ENCODE measurements around the gene TMCO5A.
"Not testable (repeated sequence)": the region's sequence is repeated elsewhere in the genome, so short reads cannot be mapped to it uniquely, and the experiment has no call there.

Gene TMCO5A

DNA sequence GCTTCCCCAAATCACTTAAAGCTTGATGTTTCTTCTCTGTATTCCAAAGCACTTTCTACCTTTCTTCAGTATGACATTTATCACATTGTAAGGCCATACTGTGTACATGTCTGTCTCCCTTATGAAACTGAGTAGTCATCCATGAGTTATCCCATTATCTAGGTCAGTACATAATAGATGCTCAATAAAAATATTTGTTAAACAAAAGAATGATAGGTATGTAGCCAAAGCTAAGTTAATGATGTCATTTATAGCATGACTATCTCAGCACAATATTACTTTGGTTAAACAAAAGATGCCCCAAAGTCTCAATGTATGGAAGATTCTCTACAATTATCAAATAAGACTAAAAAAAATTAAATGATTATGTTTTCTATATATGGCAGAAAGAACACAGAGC, 3.1 kb upstream of the TMCO5A start:
- DNase-seq, result no peak
- TF ChIP-seq GATA1 (IDR thresholded peaks at IDR 0.05; ENCODE audit: low read depth, low read length) (no peak), POLR2A (IDR thresholded peaks at IDR 0.05; ENCODE audit: low read length) (no peak)

DNA sequence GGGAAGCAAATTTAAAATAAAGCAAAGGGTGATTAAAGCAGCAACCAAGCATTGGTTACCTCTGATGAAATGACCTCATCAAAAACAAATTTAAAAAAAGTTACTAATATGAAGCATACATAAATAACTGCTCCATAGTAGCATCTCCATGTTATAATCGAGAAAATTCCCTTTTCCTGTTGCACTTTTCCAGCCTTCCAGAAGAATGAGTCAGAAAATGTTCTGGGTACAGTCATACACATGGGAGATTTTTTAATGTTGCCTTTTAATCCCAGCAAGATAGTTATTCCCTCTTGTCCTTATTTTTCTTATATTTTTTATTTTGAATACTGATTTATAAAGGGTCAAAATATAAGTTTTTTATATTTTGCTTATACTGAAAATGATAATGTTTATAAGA, 2.6 kb upstream of the TMCO5A start:
- DNase-seq, result no peak
- TF ChIP-seq POLR2A (IDR thresholded peaks at IDR 0.05; ENCODE audit: low read length), result no peak
- TF ChIP-seq GATA1 (IDR thresholded peaks at IDR 0.05; ENCODE audit: low read depth, low read length), result no peak

DNA sequence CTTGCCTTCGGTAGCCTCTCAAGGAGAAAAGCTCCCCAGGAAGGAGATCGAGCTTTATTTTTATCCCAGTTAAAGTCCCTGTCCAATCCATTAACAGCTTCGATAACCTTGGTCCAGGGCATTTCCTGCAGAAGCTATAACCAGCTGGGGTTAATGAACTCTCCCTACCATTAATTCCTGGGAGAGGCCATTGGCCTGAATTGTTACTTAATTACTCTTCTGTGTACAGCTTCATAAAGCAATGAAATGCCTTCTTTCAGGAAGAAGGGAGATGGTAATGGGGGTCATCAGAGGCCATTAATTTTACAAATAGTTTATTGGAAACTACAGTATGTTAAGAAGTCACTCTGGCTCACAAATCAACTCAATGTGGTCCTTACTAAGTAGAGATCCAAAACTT, 1.9 kb upstream of the TMCO5A start:
- no peak for DNase-seq
- no peak for TF ChIP-seq GATA1 (IDR thresholded peaks at IDR 0.05; ENCODE audit: low read depth, low read length)
- no peak for TF ChIP-seq POLR2A (IDR thresholded peaks at IDR 0.05; ENCODE audit: low read length)

DNA sequence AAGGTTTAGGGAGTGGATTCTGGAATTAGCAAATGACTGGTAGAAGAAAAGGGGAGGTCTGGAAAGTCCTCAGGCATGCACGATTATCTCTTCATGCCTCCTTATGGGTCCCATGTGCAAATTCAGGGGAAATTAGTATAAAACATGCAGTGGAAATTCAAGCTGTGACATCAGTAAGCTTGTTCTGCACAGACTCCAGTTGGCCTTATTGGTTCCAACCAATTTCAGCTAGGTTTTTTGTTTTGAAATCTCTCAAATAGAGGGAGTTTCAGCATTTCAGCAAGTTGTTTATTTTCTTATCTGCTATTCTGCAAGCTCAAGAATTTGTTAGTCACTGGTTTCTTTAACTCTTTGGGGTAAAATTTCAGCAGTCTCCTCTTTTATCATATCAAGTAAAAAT, 774 bp upstream of the TMCO5A start:
- no peak for DNase-seq
- TF ChIP-seq GATA1 (IDR thresholded peaks at IDR 0.05; ENCODE audit: low read depth, low read length) (no peak), POLR2A (IDR thresholded peaks at IDR 0.05; ENCODE audit: low read length) (no peak)

DNA sequence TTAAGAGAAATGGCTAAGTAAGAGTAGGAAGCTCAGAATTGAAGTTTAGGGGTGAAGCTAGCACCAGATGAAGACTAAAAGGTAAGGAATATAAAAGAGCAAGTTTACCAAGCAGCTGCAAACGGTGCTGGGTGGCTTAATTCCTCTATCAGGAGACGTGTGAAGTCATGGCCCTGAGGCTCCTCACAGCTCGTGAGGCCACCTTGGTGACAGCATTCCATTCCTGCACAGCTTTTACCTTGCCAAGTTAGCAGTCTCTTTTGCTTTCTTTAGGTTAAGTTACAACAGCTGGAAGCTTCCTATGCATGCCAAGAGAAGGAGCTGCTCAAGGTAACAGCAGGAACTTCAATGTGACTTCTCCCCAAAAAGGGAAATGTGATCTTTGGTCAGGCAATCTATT, 6.4 kb downstream of the TMCO5A start:
- DNase-seq, result no peak
- TF ChIP-seq POLR2A (IDR thresholded peaks at IDR 0.05; ENCODE audit: low read length), result no peak
- TF ChIP-seq GATA1 (IDR thresholded peaks at IDR 0.05; ENCODE audit: low read depth, low read length), result no peak

DNA sequence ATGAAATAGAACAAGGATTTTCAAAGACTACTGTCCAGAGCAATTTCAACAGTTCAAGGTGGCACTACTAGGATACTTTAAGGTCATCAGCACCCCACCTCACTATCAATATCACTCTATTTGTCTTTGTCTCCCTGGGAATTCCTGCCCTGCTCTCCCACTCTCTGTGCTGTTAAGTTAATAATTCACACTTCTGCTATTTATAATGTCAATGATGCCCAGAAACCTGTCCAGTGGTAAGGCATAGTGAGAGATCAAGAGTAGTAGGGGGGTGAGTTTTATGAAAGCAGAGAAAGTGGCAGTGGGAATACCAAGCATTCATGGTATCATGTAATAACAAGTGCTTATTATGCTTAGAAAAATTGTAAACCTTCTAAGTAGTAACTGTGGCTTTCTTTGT, 7.3 kb downstream of the TMCO5A start:
- DNase-seq, result no peak
- TF ChIP-seq GATA1 (IDR thresholded peaks at IDR 0.05; ENCODE audit: low read depth, low read length), result no peak
- no peak for TF ChIP-seq POLR2A (IDR thresholded peaks at IDR 0.05; ENCODE audit: low read length)

DNA sequence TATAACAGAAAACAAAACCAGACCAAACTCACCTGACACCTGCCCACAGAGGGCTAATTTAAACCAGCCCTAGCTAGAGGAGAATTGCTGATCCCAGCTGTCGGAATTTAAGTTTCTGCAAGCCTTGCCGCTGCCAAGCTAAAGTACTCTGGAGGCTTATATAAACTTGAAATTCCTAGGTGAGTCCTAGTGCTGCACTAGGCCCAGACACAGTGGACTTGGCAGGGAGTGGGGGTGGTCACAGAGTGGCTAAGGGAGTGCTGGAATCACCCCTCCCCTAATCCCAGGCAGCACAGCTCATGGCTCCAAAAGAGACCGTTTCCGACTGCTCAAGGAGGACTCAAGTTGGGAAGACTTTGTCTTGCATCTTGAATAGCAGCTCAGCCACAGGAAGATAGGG, 17.6 kb downstream of the TMCO5A start:
- no peak for DNase-seq
- TF ChIP-seq POLR2A (IDR thresholded peaks at IDR 0.05; ENCODE audit: low read length), result no peak
- no peak for TF ChIP-seq GATA1 (IDR thresholded peaks at IDR 0.05; ENCODE audit: low read depth, low read length)

DNA sequence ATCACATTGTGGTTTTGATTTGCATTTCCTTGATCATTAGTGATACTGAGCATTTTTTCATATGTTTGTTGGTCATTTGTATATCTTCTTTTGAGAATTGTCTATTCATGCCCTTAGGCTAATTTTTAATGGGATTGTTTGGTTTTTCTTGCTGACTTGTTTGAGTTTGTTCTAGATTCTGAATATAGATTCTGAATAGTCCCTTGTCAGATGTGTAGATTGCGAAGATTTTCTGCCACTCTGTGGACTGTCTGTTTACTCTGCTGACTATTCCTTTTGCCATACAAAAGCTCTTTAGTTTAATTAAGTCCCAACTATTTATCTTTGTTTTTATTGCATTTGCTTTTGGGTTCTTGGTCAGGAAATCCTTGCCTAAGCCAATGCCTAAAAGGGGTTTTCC, 26.3 kb downstream of the TMCO5A start:
- not testable (repeated sequence) for DNase-seq

DNA sequence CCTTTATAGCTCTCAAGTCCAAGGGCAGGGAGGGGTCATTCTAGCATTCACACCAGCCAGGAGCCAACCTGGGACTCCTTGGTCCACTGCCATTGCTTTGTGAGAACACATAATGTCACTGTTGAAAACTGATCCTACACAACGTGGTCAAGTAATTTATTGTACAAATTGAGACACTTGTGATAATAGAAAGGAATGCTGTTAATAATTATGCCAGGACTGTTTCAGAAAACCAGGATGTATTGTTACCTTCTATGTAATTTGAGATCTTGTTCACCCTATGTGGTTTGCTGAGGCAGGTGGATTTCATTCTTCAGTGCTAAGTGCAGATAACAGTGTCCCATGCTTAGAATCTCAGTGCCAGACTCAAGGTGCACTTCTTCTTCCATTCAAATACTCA, 33.3 kb downstream of the TMCO5A start:
- no peak for DNase-seq
- no peak for TF ChIP-seq POLR2A (IDR thresholded peaks at IDR 0.05; ENCODE audit: low read length)
- no peak for TF ChIP-seq GATA1 (IDR thresholded peaks at IDR 0.05; ENCODE audit: low read depth, low read length)

DNA sequence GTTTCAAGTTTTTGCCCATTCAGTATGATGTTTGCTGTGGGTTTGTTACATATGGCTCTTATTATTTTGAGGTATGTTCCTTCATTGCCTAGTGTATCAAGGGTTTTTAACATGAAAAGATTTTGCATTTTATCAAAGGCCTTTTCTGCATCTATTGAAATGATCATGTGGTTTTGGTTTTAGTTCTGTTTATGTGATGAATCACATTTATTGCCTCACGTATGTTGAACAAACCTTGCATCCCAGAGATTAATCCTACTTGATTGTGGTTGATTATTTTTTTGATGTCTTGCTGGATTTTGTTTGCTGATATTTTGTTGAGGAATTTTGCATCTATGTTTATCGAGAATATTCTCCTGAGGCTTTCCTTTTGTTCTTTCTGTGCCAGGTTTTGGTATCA, 39.4 kb downstream of the TMCO5A start:
- no peak for TF ChIP-seq POLR2A (IDR thresholded peaks at IDR 0.05; ENCODE audit: low read length)
- no peak for TF ChIP-seq GATA1 (IDR thresholded peaks at IDR 0.05; ENCODE audit: low read depth, low read length)

DNA sequence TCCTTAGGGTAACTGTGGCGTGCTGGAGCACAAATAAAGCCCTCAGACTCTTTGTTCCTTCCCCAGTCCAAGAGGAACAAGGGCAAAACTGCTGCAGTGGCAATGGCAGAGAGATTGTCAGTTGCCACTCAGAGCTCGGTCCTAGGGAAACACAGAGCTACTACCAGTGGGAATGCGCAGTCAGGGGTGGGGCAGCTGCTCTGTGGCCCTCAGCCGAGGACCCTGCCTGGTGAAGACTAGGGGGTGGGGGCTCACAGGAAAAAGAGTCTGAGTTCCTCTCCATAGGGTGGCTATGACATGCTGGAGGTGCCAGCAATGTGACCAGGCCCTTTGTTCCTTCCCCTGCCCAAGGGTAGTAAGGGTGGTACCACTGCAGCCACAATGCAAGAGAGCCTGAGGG, 43.8 kb downstream of the TMCO5A start:
- TF ChIP-seq GATA1 (IDR thresholded peaks at IDR 0.05; ENCODE audit: low read depth, low read length), result no peak
- no peak for TF ChIP-seq POLR2A (IDR thresholded peaks at IDR 0.05; ENCODE audit: low read length)
- no peak for DNase-seq

More for the DNA sequence above, 39.4 kb downstream of the TMCO5A start:
- no peak for DNase-seq

DNA sequence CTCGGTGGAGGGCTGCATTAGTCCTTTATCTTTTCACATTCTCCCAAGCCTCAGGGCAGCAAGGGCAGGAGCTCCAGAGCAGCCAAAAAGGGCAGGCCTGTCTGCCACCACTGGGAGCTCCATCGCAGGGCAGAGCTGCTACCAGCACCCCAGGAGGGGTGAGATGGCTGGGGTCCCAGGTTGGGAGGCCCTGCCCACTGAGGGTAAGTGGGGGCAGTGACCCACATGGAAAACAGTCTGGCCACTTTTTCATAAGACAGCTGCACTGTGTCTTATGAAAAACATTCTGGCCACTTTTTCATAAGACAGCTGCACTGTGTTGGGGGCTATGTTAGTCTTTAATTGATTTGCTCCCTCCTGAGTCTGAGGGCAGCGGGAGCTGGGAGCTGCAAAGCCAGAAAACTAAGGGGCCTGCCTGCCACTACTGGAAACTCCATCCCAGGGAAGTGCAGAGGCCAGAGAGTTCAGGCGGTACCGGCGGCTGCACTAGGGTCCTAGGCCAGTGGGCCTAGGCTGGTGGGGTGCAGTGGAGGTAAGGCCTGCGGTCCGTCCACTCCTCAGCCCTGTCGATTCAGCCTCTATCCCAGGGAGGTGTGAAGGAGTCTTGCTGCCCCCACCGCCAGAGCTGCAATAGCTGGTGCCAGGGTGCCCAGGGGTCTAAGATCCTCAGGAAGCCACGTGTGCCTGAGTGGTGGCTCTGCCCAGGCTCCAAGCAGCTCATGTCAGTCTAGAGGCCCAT, 45.4 kb downstream of the TMCO5A start:
- TF ChIP-seq POLR2A (IDR thresholded peaks at IDR 0.05; ENCODE audit: low read length), result no peak
- no peak for TF ChIP-seq GATA1 (IDR thresholded peaks at IDR 0.05; ENCODE audit: low read depth, low read length)
- no peak for DNase-seq

DNA sequence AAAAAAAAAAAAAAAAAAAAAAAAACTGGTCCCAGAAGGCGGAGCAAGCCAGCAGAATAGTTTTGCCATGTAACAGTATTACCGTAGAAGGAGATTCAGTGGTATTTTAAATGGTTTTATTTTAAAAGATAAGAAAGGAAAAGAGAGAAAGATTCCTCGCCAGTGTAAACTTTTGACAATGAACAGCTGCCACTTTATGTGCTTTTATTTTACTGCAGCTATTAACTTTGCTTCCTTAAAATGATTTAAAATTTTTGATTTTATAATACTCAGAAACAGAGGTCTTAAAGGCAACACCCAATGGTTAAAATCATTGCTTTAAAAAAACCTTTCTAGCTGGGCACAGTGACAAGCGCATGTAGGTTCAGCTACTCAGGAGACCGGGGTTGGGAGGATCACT, 46.8 kb downstream of the TMCO5A start:
- no peak for DNase-seq
- TF ChIP-seq GATA1 (IDR thresholded peaks at IDR 0.05; ENCODE audit: low read depth, low read length) (no peak), POLR2A (IDR thresholded peaks at IDR 0.05; ENCODE audit: low read length) (no peak)

DNA sequence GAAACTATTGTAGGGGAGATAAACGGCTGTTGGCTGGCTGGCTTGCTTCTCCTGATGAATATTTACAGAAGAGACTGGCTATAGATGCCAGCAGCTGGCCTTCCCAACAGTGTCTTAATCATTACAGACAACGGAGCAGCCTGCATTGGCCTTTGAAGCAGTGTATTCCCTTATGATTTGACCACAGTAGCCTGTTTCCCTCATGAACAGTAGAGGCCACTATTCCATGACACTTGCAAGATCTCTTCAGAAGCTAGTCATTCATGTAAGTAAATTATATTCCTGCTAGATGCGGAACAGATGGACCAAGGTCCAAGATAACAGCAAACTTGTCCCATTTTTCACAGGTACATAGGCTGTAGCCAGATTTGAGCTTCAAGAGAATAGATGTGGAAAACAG, 47.3 kb downstream of the TMCO5A start:
- TF ChIP-seq POLR2A (IDR thresholded peaks at IDR 0.05; ENCODE audit: low read length) (no peak), GATA1 (IDR thresholded peaks at IDR 0.05; ENCODE audit: low read depth, low read length) (no peak)
- DNase-seq, result peak; percentile 10 to 21

DNA sequence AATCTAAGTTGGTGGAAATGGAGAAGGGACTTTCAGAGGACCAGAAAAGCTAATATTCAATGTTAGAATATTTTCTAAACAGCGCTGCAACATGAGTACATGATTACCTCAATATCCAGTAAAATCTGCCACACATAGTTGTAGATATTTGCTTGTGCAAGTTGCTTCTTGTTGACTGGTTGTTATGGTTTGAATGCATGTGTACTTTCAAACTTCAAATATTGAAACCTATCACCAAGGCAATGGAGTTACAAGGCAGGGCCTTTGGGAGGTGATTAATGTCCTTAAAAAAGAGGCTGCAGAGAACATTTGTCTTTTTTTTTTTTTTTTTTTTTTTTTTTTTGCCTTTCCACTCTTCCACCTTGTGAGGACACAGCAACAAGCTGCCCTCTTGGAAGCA, 49.9 kb downstream of the TMCO5A start:
- no peak for DNase-seq
- TF ChIP-seq GATA1 (IDR thresholded peaks at IDR 0.05; ENCODE audit: low read depth, low read length) (no peak), POLR2A (IDR thresholded peaks at IDR 0.05; ENCODE audit: low read length) (no peak)

Measured in erythroblast (primary cell).